HEK293 (cell line): ENCODE data around the gene TEX36.

Experiments
- CTCF ChIA-PET: fragments of 350-600 bp; formaldehyde crosslinking; extraction: SDS; loops from one replicate; lab custom pipeline; 2021; ENCODE audit warnings: antibody characterized with exemption; lab: Yijun Ruan, JAX
- POLR2A ChIA-PET: fragments of 300-600 bp; formaldehyde crosslinking; extraction: SDS; loops from one replicate; lab custom pipeline; 2020; ENCODE audit warnings: antibody characterized with exemption, inconsistent platforms; lab: Yijun Ruan, JAX
- H3K27ac ChIP-seq: fragments of 200-500 bp; sonication (Bioruptor generic); 2 replicates; pipeline ENCODE4 v1.5.1; 2014; ENCODE audit warnings: low read depth, low read length, control low read depth, inconsistent platforms; ENCODE audit errors: extremely low read depth
- H3K36me3 ChIP-seq, 2 experiments: fragments of 200-500 bp in 1 of 2; sonication (Bioruptor generic) in 1 of 2; 1 replicate in 1 of 2; 2 replicates in 1 of 2; pipeline ENCODE4 v1.5.1; 2014 to 2017; ENCODE audit warnings: inconsistent platforms in 2 of 2, low read length in 2 of 2; ENCODE audit not compliant: control insufficient read depth in 2 of 2, insufficient read depth in 1 of 2
- H3K4me1 ChIP-seq: fragments of 200-500 bp; sonication (Bioruptor generic); 2 replicates; pipeline ENCODE4 v1.5.1; 2014; ENCODE audit warnings: mild to moderate bottlenecking, low read length, inconsistent platforms; ENCODE audit not compliant: control insufficient read depth, insufficient read depth
- H3K4me3 ChIP-seq: 2 replicates; pipeline ENCODE4 v1.5.1; 2011; ENCODE audit warnings: low read depth, mild to moderate bottlenecking, control low read depth, low read length, moderate library complexity
- H3K9me3 ChIP-seq: fragments of 200-500 bp; sonication (Bioruptor generic); 2 replicates; pipeline ENCODE4 v1.5.1; 2014; ENCODE audit warnings: low read depth, low read length, inconsistent platforms; ENCODE audit not compliant: control insufficient read depth, insufficient read depth
- CTCF ChIP-seq: fragments of 450-650 bp; formaldehyde crosslinking; IDR thresholded peaks from 2 replicates; pipeline ENCODE4 v1.5.1; 2016; ENCODE audit warnings: missing biosample characterization, missing genetic modification characterization
- GLIS2 ChIP-seq: fragments of 450-650 bp; formaldehyde crosslinking; IDR thresholded peaks from 2 replicates; pipeline ENCODE4 v1.5.1; 2016; ENCODE audit warnings: missing biosample characterization, missing genetic modification characterization
- KLF17 ChIP-seq: fragments of 450-650 bp; formaldehyde crosslinking; IDR thresholded peaks from 2 replicates; pipeline ENCODE4 v1.5.1; 2016; ENCODE audit warnings: missing biosample characterization, missing genetic modification characterization
- KLF9 ChIP-seq: fragments of 450-650 bp; formaldehyde crosslinking; IDR thresholded peaks from 2 replicates; pipeline ENCODE4 v1.5.1; 2016; ENCODE audit warnings: missing biosample characterization, missing genetic modification characterization, low read depth
- PRDM4 ChIP-seq: fragments of 450-650 bp; formaldehyde crosslinking; IDR thresholded peaks from 2 replicates; pipeline ENCODE4 v1.5.1; 2017; ENCODE audit warnings: missing biosample characterization, missing genetic modification characterization
- RBAK ChIP-seq: fragments of 450-650 bp; formaldehyde crosslinking; IDR thresholded peaks from 2 replicates; pipeline ENCODE4 v1.5.1; 2016; ENCODE audit warnings: missing biosample characterization, missing genetic modification characterization
- ZBTB20 ChIP-seq: fragments of 450-650 bp; formaldehyde crosslinking; IDR thresholded peaks from 2 replicates; pipeline ENCODE4 v1.5.1; 2016; ENCODE audit warnings: missing biosample characterization, missing genetic modification characterization
- ZNF148 ChIP-seq: fragments of 450-650 bp; formaldehyde crosslinking; IDR thresholded peaks from 2 replicates; pipeline ENCODE4 v1.5.0; 2017; ENCODE audit warnings: missing biosample characterization, missing genetic modification characterization, borderline replicate concordance
- ZNF2 ChIP-seq: fragments of 450-650 bp; formaldehyde crosslinking; IDR thresholded peaks from 2 replicates; pipeline ENCODE4 v1.5.1; 2016; ENCODE audit warnings: missing biosample characterization, missing genetic modification characterization
- ZNF202 ChIP-seq: fragments of 450-650 bp; formaldehyde crosslinking; IDR thresholded peaks from 2 replicates; pipeline ENCODE4 v1.5.1; 2016; ENCODE audit warnings: missing biosample characterization, missing genetic modification characterization, borderline replicate concordance
- ZNF239 ChIP-seq: fragments of 450-650 bp; formaldehyde crosslinking; IDR thresholded peaks from 2 replicates; pipeline ENCODE4 v1.5.1; 2016; ENCODE audit warnings: missing biosample characterization, missing genetic modification characterization
- ZNF274 ChIP-seq, 2 experiments: fragments of 200-500 bp in 1 of 2; fragments of 450-650 bp in 1 of 2; sonication (Bioruptor generic) in 1 of 2; formaldehyde crosslinking in 1 of 2; IDR thresholded peaks; 2 replicates each; pipeline versions ENCODE4 v1.5.1 to v1.6.1; 2014 to 2016; ENCODE audit warnings: borderline replicate concordance in 1 of 2, inconsistent platforms in 1 of 2, low read length in 1 of 2, missing biosample characterization in 1 of 2, missing genetic modification characterization in 1 of 2
- ZNF426 ChIP-seq: fragments of 450-650 bp; formaldehyde crosslinking; IDR thresholded peaks from 2 replicates; pipeline ENCODE4 v1.5.1; 2017; ENCODE audit warnings: missing biosample characterization, missing genetic modification characterization, mild to moderate bottlenecking, inconsistent platforms, moderate library complexity
- ZNF473 ChIP-seq: fragments of 450-650 bp; formaldehyde crosslinking; IDR thresholded peaks from 2 replicates; pipeline ENCODE4 v1.5.1; 2017; ENCODE audit warnings: missing biosample characterization, missing genetic modification characterization
- ZNF488 ChIP-seq: fragments of 450-650 bp; formaldehyde crosslinking; IDR thresholded peaks from 2 replicates; pipeline ENCODE4 v1.5.1; 2016; ENCODE audit warnings: missing biosample characterization, missing genetic modification characterization
- ZNF544 ChIP-seq: fragments of 450-650 bp; formaldehyde crosslinking; IDR thresholded peaks from 2 replicates; pipeline ENCODE4 v1.5.0; 2017; ENCODE audit warnings: missing biosample characterization, missing genetic modification characterization
- ZNF549 ChIP-seq: fragments of 450-650 bp; IDR thresholded peaks from 2 replicates; pipeline ENCODE4 v1.5.1; 2018; ENCODE audit warnings: missing biosample characterization, missing genetic modification characterization, mild to moderate bottlenecking, inconsistent platforms, moderate library complexity
- ZNF558 ChIP-seq: fragments of 450-650 bp; formaldehyde crosslinking; IDR thresholded peaks from 2 replicates; pipeline ENCODE4 v1.5.1; 2016; ENCODE audit warnings: missing biosample characterization, missing genetic modification characterization
- ZNF624 ChIP-seq: fragments of 450-650 bp; formaldehyde crosslinking; IDR thresholded peaks from 2 replicates; pipeline ENCODE4 v1.5.1; 2017; ENCODE audit warnings: missing biosample characterization, missing genetic modification characterization

Gene TEX36

GRCh38 chr10:125639846-125640245 is 43.1 kb downstream of the TEX36 start (continued):
- no peak for TF ChIP-seq ZNF426
- no peak for TF ChIP-seq KLF9 (tag by site-specific recombination)
- TF ChIP-seq CTCF (tag by site-specific recombination) = no peak
- no peak for TF ChIP-seq ZNF549 (tag by site-specific recombination)

- TF ChIP-seq ZNF274 (IDR thresholded peaks at IDR 0.05; ENCODE audit: low read length) (no peak), ZNF274 (tag by site-specific recombination; IDR thresholded peaks at IDR 0.05; ENCODE audit: borderline replicate concordance) (no peak), KLF17 (tag by site-specific recombination) (no peak), RBAK (no peak)
- Histone ChIP-seq H3K36me3 (no peaks in the 10 kb centered on the region), H3K4me3 (no peak overlapping the region), H3K4me1 (peaks cover 19% of the 10 kb centered on the region), H3K27ac (no peak overlapping the region), H3K9me3 (no peaks in the 10 kb centered on the region)
- CTCF ChIA-PET = no interaction called here
- POLR2A ChIA-PET = no interaction called here
Measured at GRCh38 chr10:125638555-125638954, 44.4 kb downstream of the TEX36 start.

- Histone ChIP-seq H3K27ac (no peak overlapping the region), H3K9me3 (no peaks in the 10 kb centered on the region), H3K36me3 (no peaks in the 10 kb centered on the region), H3K4me1 (peaks cover 24% of the 10 kb centered on the region), H3K4me3 (no peak overlapping the region)
- ChIA-PET CTCF (no interaction called here), POLR2A (interaction anchor here (1.2 kb wide), 1 partner anchor 82 kb away, joined by 5 read pairs; the partner anchor contains the start of gene EDRF1)
- TF ChIP-seq ZNF624 (tag by site-specific recombination) = no peak
- TF ChIP-seq PRDM4 (tag by site-specific recombination) = no peak
- TF ChIP-seq ZNF2 (tag by site-specific recombination) = no peak
- TF ChIP-seq ZNF544 (tag by site-specific recombination) = no peak
- TF ChIP-seq ZNF488 (tag by site-specific recombination) = no peak
- no peak for TF ChIP-seq ZNF558
- TF ChIP-seq ZNF426 = no peak
- TF ChIP-seq ZBTB20 = no peak
- TF ChIP-seq GLIS2 = no peak
- TF ChIP-seq ZNF239 (tag by site-specific recombination) = no peak
- TF ChIP-seq ZNF473 (tag by site-specific recombination) = no peak
- no peak for TF ChIP-seq ZNF202 (tag by site-specific recombination)
- TF ChIP-seq ZNF148 = no peak
Measured at GRCh38 chr10:125637496-125637895, 45.5 kb downstream of the TEX36 start.
